Sigmoid colon (tissue), 7 donors: ENCODE data around the gene ATRNL1. TPM values are rescaled to one million over a fixed set of nuclear protein-coding genes. Genes with fewer than 3 reads are reported as not detected.

ENCODE experiments used
- DNase-seq: peaks from one replicate; pipeline ENCODE4 v3.0.0-alpha.2; 2019
- H3K27ac ChIP-seq, 4 donors: fragments of 200-600 bp; sonication (generic); one replicate each; pipeline ENCODE4 v1.5.1; 2016 to 2019; ENCODE audit warnings: mild to moderate bottlenecking in 1 of 4
- H3K27me3 ChIP-seq, 3 donors: fragments of 200-600 bp; sonication (generic); one replicate each; pipeline ENCODE4 v1.5.1; 2019; ENCODE audit warnings: mild to moderate bottlenecking in 1 of 3
- H3K36me3 ChIP-seq, 4 donors: fragments of 200-600 bp; sonication (generic); one replicate each; pipeline ENCODE4 v1.5.1; 2016 to 2019
- H3K4me1 ChIP-seq, 4 donors: fragments of 200-600 bp; sonication (generic); one replicate each; pipeline ENCODE4 v1.5.1; 2017 to 2019
- H3K4me3 ChIP-seq, 4 donors: fragments of 200-600 bp; sonication (generic); one replicate each; pipeline ENCODE4 v1.5.1; 2017 to 2019; ENCODE audit warnings: mild to moderate bottlenecking in 2 of 4, moderate library complexity in 1 of 4
- H3K9me3 ChIP-seq, 4 donors: fragments of 200-600 bp in 3 of 4; sonication (generic) in 3 of 4; one replicate each; pipeline versions ENCODE4 v1.5.1 to v1.6.1; 2013 to 2019
- EP300 ChIP-seq, 4 donors: sonication (generic); formaldehyde crosslinking; IDR thresholded peaks; one replicate each; pipeline ENCODE4 v1.6.1; 2017; ENCODE audit warnings: antibody characterized with exemption in 4 of 4
- POLR2A ChIP-seq, 2 donors: fragments of 450-650 bp; IDR thresholded peaks; one replicate each; pipeline ENCODE4 v1.6.1; 2016; ENCODE audit warnings: antibody characterized with exemption in 2 of 2, mild to moderate bottlenecking in 2 of 2, moderate library complexity in 2 of 2
- POLR2AphosphoS5 ChIP-seq, 4 donors: sonication (generic); formaldehyde crosslinking; IDR thresholded peaks; one replicate each; pipeline ENCODE4 v1.6.1; 2017; ENCODE audit warnings: antibody characterized with exemption in 4 of 4
- WGBS, 2 donors: extraction: QIAGEN DNeasy Blood & Tissue Kit; methylation state at CpG; one replicate each; pipeline ENCODE4 v1.1.7; 2013; 5-methylcytosine and 5-hydroxymethylcytosine counted together
- intact Hi-C: fragments of 100-400 bp; cut with DNase I; formaldehyde crosslinking; loops from one replicate; pipeline ENCODE4 v1.15.1; 2023
- polyA plus RNA-seq, 3 donors: library from polyadenylated mRNA; stranded (reverse); fragments of 200-250 nt; gene quantifications; one replicate each; pipeline ENCODE4 v1.2.3, GENCODE V29; 2013
- total RNA-seq, 4 donors: library from RNA; depleted of rRNA; stranded (reverse); fragments of >200 nt; gene quantifications; one replicate each; pipeline ENCODE4 v1.1.0, GENCODE V29; 2016
- TF ChIP-seq, protein P1 (sequence below), 4 experiments: fragments of 450-650 bp in 3 of 4; fragments of 200-600 bp in 1 of 4; IDR thresholded peaks; one replicate each; pipeline ENCODE4 v1.5.1; 2016 to 2019; ENCODE audit warnings: antibody characterized with exemption in 4 of 4, mild to moderate bottlenecking in 3 of 4, moderate library complexity in 2 of 4
- donor health status: healthy with polysubstance abuse.
- donor health status: Bipolar disorder and iron deficiency.
- donor health status: healthy.

ATRNL1 gene
- total and polyA plus RNA-seq, 7 donors, result 0.57 to 17.3 (median 6.9) TPM; not detected in 1

DNA sequence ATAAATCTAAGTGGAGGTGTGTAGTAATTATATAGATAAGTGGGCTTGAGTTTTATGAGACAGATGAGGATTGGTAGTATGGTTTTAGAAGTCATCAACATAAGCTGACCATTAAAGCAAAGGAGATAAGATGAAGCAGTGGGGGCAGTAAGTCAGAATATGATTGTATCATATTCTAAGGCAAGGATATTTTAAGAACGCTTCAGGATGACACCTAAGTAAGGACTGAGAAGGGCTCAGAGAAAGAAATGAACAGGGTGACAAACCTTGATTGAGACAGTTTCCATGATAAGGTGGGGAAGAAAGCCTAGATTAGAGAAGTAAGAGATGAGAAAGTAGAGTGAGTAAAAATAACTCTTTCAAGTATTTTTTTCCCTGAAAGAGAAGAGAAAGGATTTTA is 567.2 kb downstream of the ATRNL1 start:
- H3K4me3 ChIP-seq, result no peak overlapping the region
- no peak for DNase-seq
- no peaks in the 10 kb centered on the region for H3K36me3 ChIP-seq
- intact Hi-C loops, result no loop called here
- 89 to 97% methylated on average over 1 of the region's 1 CpG for WGBS, 2 donors
- H3K27ac ChIP-seq, result no peak overlapping the region
- H3K27me3 ChIP-seq, result no peaks in the 10 kb centered on the region
- TF ChIP-seq POLR2AphosphoS5 (IDR thresholded peaks at IDR 0.05), result no peak
- no peak for TF ChIP-seq POLR2A (IDR thresholded peaks at IDR 0.05)
- no peak for TF ChIP-seq EP300 (IDR thresholded peaks at IDR 0.05)
- TF ChIP-seq, protein P1, sequence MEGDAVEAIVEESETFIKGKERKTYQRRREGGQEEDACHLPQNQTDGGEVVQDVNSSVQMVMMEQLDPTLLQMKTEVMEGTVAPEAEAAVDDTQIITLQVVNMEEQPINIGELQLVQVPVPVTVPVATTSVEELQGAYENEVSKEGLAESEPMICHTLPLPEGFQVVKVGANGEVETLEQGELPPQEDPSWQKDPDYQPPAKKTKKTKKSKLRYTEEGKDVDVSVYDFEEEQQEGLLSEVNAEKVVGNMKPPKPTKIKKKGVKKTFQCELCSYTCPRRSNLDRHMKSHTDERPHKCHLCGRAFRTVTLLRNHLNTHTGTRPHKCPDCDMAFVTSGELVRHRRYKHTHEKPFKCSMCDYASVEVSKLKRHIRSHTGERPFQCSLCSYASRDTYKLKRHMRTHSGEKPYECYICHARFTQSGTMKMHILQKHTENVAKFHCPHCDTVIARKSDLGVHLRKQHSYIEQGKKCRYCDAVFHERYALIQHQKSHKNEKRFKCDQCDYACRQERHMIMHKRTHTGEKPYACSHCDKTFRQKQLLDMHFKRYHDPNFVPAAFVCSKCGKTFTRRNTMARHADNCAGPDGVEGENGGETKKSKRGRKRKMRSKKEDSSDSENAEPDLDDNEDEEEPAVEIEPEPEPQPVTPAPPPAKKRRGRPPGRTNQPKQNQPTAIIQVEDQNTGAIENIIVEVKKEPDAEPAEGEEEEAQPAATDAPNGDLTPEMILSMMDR (IDR thresholded peaks at IDR 0.05), result no peak
- no peaks in the 10 kb centered on the region for H3K9me3 ChIP-seq
- no peaks in the 10 kb centered on the region for H3K4me1 ChIP-seq

DNA sequence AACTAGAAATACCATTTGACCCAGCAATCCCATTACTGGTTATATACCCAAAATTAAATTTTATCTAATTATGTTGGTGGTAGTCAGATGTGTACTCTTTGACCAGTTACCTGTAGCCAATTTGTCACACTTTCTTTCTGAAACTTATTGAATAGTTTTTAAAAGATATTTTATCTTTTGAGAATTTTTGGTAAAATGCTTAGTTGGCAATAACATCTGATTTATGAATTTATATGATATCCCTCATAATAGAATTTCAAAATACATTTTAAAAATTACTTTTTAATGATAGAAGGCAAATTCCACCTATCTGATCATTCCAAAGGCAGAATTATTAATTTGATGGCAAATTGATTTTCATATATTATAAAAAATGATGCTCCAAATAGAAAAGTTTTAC is 569.3 kb downstream of the ATRNL1 start:
- H3K4me3 ChIP-seq, result no peak overlapping the region
- TF ChIP-seq POLR2A (IDR thresholded peaks at IDR 0.05) (no peak), EP300 (IDR thresholded peaks at IDR 0.05) (no peak), POLR2AphosphoS5 (IDR thresholded peaks at IDR 0.05) (no peak)
- TF ChIP-seq, protein P1 (IDR thresholded peaks at IDR 0.05), result no peak
- H3K4me1 ChIP-seq, result no peaks in the 10 kb centered on the region
- no peaks in the 10 kb centered on the region for H3K27me3 ChIP-seq
- intact Hi-C loops, result no loop called here
- H3K9me3 ChIP-seq, result no peaks in the 10 kb centered on the region
- H3K27ac ChIP-seq, result no peak overlapping the region
- DNase-seq, result no peak
- no peaks in the 10 kb centered on the region for H3K36me3 ChIP-seq

DNA sequence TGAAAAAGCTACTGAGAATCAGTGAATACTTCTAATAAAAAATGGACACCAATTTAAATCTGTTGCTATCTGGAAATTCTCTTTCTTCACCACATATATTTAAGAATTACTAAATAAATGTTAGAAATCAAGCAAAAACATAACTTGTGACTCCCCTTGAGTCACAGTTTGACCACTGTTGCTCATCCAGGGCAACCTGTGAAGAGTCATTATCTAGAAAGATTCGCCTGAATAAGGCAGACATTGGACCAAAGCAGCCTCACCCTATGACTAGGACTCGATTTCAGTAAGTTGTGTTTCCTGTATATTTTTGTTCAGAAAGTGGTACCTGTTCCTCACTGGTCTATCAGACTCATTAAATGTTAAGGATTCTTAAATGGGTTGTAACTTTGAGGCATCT is 572.4 kb downstream of the ATRNL1 start:
- TF ChIP-seq POLR2A (IDR thresholded peaks at IDR 0.05), result no peak
- TF ChIP-seq EP300 (IDR thresholded peaks at IDR 0.05), result no peak
- TF ChIP-seq POLR2AphosphoS5 (IDR thresholded peaks at IDR 0.05), result no peak
- TF ChIP-seq, protein P1 (IDR thresholded peaks at IDR 0.05), result no peak
- WGBS, 2 donors, result 62 to 74% methylated on average over 2 of the region's 2 CpGs
- H3K4me1 ChIP-seq, result no peaks in the 10 kb centered on the region
- H3K27ac ChIP-seq, result no peak overlapping the region
- no peak overlapping the region for H3K4me3 ChIP-seq
- DNase-seq, result no peak
- intact Hi-C loops, result no loop called here
- H3K36me3 ChIP-seq, result no peaks in the 10 kb centered on the region
- H3K9me3 ChIP-seq, result no peaks in the 10 kb centered on the region
- H3K27me3 ChIP-seq, result no peaks in the 10 kb centered on the region

GRCh38 chr10:115674496-115674895 is 581.3 kb downstream of the ATRNL1 start:
- whole genome bisulfite sequencing, 2 donors, result 72 to 73% methylated on average over 1 of the region's 1 CpG
- TF ChIP-seq POLR2AphosphoS5 (IDR thresholded peaks at IDR 0.05), result no peak
- TF ChIP-seq, protein P1 (IDR thresholded peaks at IDR 0.05), result no peak
- no peaks in the 10 kb centered on the region for H3K9me3 ChIP-seq

DNA sequence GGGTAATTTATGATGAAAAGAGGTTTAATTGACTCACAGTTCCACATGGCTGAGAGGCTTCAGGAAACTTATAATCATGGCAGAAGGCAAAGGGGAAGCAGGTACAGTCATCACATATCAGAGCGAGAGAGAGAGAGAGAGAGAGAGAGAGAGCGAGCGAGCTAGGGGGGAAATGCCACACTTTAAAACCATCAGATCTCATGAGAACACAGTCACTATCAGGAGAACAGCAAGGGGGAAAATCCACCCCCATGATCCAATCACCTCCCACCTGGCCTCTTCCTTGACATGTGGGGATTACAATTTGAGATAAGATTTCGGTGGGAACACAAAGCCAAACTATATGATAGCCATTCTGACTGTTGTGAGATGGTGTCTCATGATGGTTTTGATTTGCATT is 603.6 kb downstream of the ATRNL1 start:
- no peaks in the 10 kb centered on the region for H3K27me3 ChIP-seq
- H3K27ac ChIP-seq, result no peak overlapping the region
- TF ChIP-seq, protein P1 (IDR thresholded peaks at IDR 0.05), result no peak
- TF ChIP-seq EP300 (IDR thresholded peaks at IDR 0.05) (no peak), POLR2A (IDR thresholded peaks at IDR 0.05) (no peak), POLR2AphosphoS5 (IDR thresholded peaks at IDR 0.05) (no peak)
- H3K4me3 ChIP-seq, result no peak overlapping the region
- H3K4me1 ChIP-seq, result no peaks in the 10 kb centered on the region
- 57 to 81% methylated on average over 4 of the region's 4 CpGs for WGBS, 2 donors
- intact Hi-C loops, result no loop called here
- H3K9me3 ChIP-seq, result no peaks in the 10 kb centered on the region
- no peak for DNase-seq
- no peaks in the 10 kb centered on the region for H3K36me3 ChIP-seq

More at GRCh38 chr10:115674496-115674895, 581.3 kb downstream of the ATRNL1 start:
- no peak overlapping the region for H3K27ac ChIP-seq
- H3K4me3 ChIP-seq, result no peak overlapping the region
- intact Hi-C loops, result no loop called here
- no peaks in the 10 kb centered on the region for H3K36me3 ChIP-seq
- DNase-seq, result no peak
- no peaks in the 10 kb centered on the region for H3K27me3 ChIP-seq
- H3K4me1 ChIP-seq, result no peaks in the 10 kb centered on the region
